HepG2 (cell line): ENCODE measurements around the gene CREBBP. TPM values are rescaled to one million over a fixed set of nuclear protein-coding genes. Genes with fewer than 3 reads are reported as not detected.

Source experiments
- ATAC-seq: fragments of 200-7000 bp; cut with Tn5 transposase; 3 replicates; pipeline ENCODE4 v1.9.1; 2020; ENCODE audit warnings: mild to moderate bottlenecking, moderate library complexity
- BruUV-seq: library from RNA; stranded (reverse); fragments of 400-500 nt; replicated peaks from 2 replicates; lab custom pipeline; 2021; lab: Mats Ljungman, UMichigan
- CTCF ChIA-PET: fragments of 300-600 bp; formaldehyde crosslinking; extraction: SDS; loops from one replicate; lab custom pipeline; 2021; ENCODE audit warnings: low total read pairs, inconsistent platforms, low intra/inter-chr PET ratio; lab: Yijun Ruan, JAX
- POLR2A ChIA-PET: fragments of 350-600 bp; sonication (Branson Sonifier 250); formaldehyde crosslinking; loops from one replicate; lab custom pipeline; 2020; ENCODE audit warnings: antibody characterized with exemption, inconsistent platforms; lab: Yijun Ruan, JAX
- DNase-seq: peaks from one replicate; pipeline ENCODE4 v3.0.0-alpha.2; 2015; ENCODE audit warnings: low spot score
- FAIRE-seq: peaks from 3 replicates; lab custom pipeline; 2011; peaks lifted over from hg19 to GRCh38; lab: Jason Lieb, UNC
- H2AFZ ChIP-seq: one replicate; pipeline ENCODE4 v1.6.1; 2011; ENCODE audit warnings: low read length, inconsistent platforms
- H3K27ac ChIP-seq: fragments of 300-600 bp; 3 replicates; pipeline ENCODE4 v1.8.0; 2011; ENCODE audit warnings: mixed run types, mild to moderate bottlenecking, mixed read lengths, low read length, inconsistent platforms; ENCODE audit not compliant: insufficient read depth; ENCODE audit errors: extremely low read length
- H3K27me3 ChIP-seq, 2 experiments: fragments of 200-600 bp in 1 of 2; 2 replicates in 1 of 2; 3 replicates in 1 of 2; pipeline versions ENCODE4 v1.6.0 to v1.8.0; 2011; ENCODE audit warnings: low read length in 2 of 2, mild to moderate bottlenecking in 2 of 2, moderate library complexity in 2 of 2, inconsistent platforms in 1 of 2; ENCODE audit not compliant: insufficient read depth in 2 of 2, control insufficient read depth in 1 of 2
- H3K36me3 ChIP-seq, 2 experiments: fragments of 200-600 bp in 1 of 2; replicated peaks in 1 of 2; 2 replicates in 1 of 2; 3 replicates in 1 of 2; pipeline versions ENCODE4 v1.5.1 to v1.8.0; 2011; ENCODE audit warnings: low read length in 2 of 2, inconsistent platforms in 1 of 2; ENCODE audit not compliant: insufficient read depth in 2 of 2, control insufficient read depth in 1 of 2
- H3K4me1 ChIP-seq: 2 replicates; pipeline ENCODE4 v1.5.1; 2012; ENCODE audit warnings: low read length, inconsistent platforms; ENCODE audit not compliant: insufficient read depth
- H3K4me2 ChIP-seq: 2 replicates; pipeline ENCODE4 v1.6.0; 2011; ENCODE audit warnings: low read depth, low read length, inconsistent platforms
- H3K4me3 ChIP-seq, 3 experiments: fragments of 200-600 bp in 1 of 3; sonication (generic), shearing (Covaris generic) in 1 of 3; replicated peaks in 1 of 3; 2 replicates each; pipeline ENCODE4 v1.5.1; 2011 to 2016; ENCODE audit warnings: low read length in 3 of 3, inconsistent platforms in 2 of 3, low read depth in 2 of 3, mild to moderate bottlenecking in 2 of 3, control low read depth in 1 of 3, mixed read lengths in 1 of 3; ENCODE audit not compliant: insufficient read depth in 1 of 3
- H3K79me2 ChIP-seq: one replicate; pipeline ENCODE4 v1.6.1; 2011; ENCODE audit warnings: low read length, inconsistent platforms; ENCODE audit not compliant: insufficient read depth
- H3K9ac ChIP-seq: 2 replicates; pipeline ENCODE4 v1.6.0; 2011; ENCODE audit warnings: mild to moderate bottlenecking, low read depth, low read length, inconsistent platforms; ENCODE audit not compliant: insufficient read depth
- H3K9me3 ChIP-seq: 2 replicates; pipeline ENCODE4 v1.5.1; 2012; ENCODE audit warnings: mild to moderate bottlenecking, low read length
- H4K20me1 ChIP-seq: 2 replicates; pipeline ENCODE4 v1.6.0; 2011; ENCODE audit warnings: inconsistent platforms, mild to moderate bottlenecking, low read length, moderate library complexity; ENCODE audit not compliant: insufficient read depth
- ATF7 ChIP-seq, 2 experiments: fragments of 450-650 bp in 1 of 2; sonication (generic) in 1 of 2; formaldehyde crosslinking in 1 of 2; IDR thresholded peaks; 2 replicates each; pipeline versions ENCODE4 v1.4.0 to v1.6.1; 2016 to 2020; ENCODE audit warnings: antibody characterized with exemption in 1 of 2, mild to moderate bottlenecking in 1 of 2, missing genetic modification reagents in 1 of 2
- CEBPB ChIP-seq: IDR thresholded peaks from 2 replicates; pipeline ENCODE4 v1.6.1; 2011; ENCODE audit warnings: low read depth, low read length, improper control_type of control experiment, borderline replicate concordance
- ETV5 ChIP-seq: IDR thresholded peaks from 2 replicates; pipeline ENCODE4 v1.6.1; 2018; ENCODE audit warnings: missing biosample characterization, missing genetic modification reagents, inconsistent platforms, borderline replicate concordance
- HNF1B ChIP-seq: sonication (generic); formaldehyde crosslinking; IDR thresholded peaks from 2 replicates; pipeline ENCODE4 v1.5.1; 2020; ENCODE audit warnings: mild to moderate bottlenecking, moderate library complexity, missing genetic modification reagents
- JUND ChIP-seq: sonication (generic); formaldehyde crosslinking; IDR thresholded peaks from 2 replicates; pipeline ENCODE4 v1.8.0; 2022; ENCODE audit warnings: mild to moderate bottlenecking, missing genetic modification reagents
- SALL1 ChIP-seq: sonication (generic); formaldehyde crosslinking; IDR thresholded peaks from 2 replicates; pipeline ENCODE4 v1.8.0; 2022; ENCODE audit warnings: mild to moderate bottlenecking, missing genetic modification reagents
- WGBS: methylation state at CpG from one replicate; pipeline ENCODE4 v1.1.6; 2017; ENCODE audit warnings: low lambda C conversion rate; 5-methylcytosine and 5-hydroxymethylcytosine counted together
- in situ Hi-C: cut with HindIII; loops from 2 replicates; pipeline ENCODE4 v1.10.0; 2017; ENCODE audit warnings: low pct_unique_long_range_greater_than_20kb; ENCODE audit not compliant: extremely low pct_ligation_motif_present
- intact Hi-C: fragments of 100-400 bp; cut with micrococcal nuclease; formaldehyde crosslinking; loops from one replicate; pipeline ENCODE4 v1.10.0; 2022; ENCODE audit not compliant: unreplicated experiment
- polyA plus RNA-seq, 8 experiments: library from polyadenylated mRNA; depleted of rRNA in 3 of 8; stranded (reverse) in 7 of 8; unstranded in 1 of 8; fragments of >200 nt; fragmentation: Illumina TruSeq in 4 of 8; extraction: Trizol in 4 of 8; gene quantifications; 2 replicates each; pipeline versions ENCODE4 v1.2.1 to v1.2.3, GENCODE V29; 2011 to 2016; ENCODE audit warnings: low read depth in 4 of 8, missing spikeins in 1 of 8, mixed read lengths in 1 of 8; ENCODE audit not compliant: insufficient read depth in 1 of 8
- total RNA-seq, 5 experiments: library from RNA; depleted of rRNA; stranded (reverse); fragments of >200 nt; fragmentation: Illumina TruSeq; extraction: Trizol; gene quantifications; 2 replicates each; pipeline ENCODE4 v1.2.3, GENCODE V29; 2016; ENCODE audit warnings: low read depth in 1 of 5
- TF ChIP-seq, protein P1 (sequence below): sonication (generic); formaldehyde crosslinking; IDR thresholded peaks from 2 replicates; pipeline ENCODE4 v1.9.0; 2022; ENCODE audit warnings: low read depth, missing genetic modification reagents

CREBBP gene
- total and polyA plus RNA-seq, 2 of the 13 experiments (the other 11 are each of a cell fraction or from before 2014, with no cell fraction given) = 5.3 to 10.4 TPM

- ATAC-seq (no peak), FAIRE-seq (no peak), DNase-seq (no peak)
- no TSS peak for BruUV-seq
- ChIA-PET CTCF (no interaction called here), POLR2A (no interaction called here)
- H3K9ac ChIP-seq = no peak overlapping the region
- H3K27me3 ChIP-seq = peaks cover 3 to 13% of the 10 kb centered on the region in 2 experiments; a peak in 3 of 5 replicates
- H4K20me1 ChIP-seq = no peaks in the 10 kb centered on the region
- intact Hi-C loops = no loop called here
- H3K27ac ChIP-seq = no peak overlapping the region
- H3K4me1 ChIP-seq = peaks cover 7% of the 10 kb centered on the region; the same call in 1 of the 2 replicates
- no peak overlapping the region for H3K4me2 ChIP-seq
- H3K36me3 ChIP-seq = no peaks in the 10 kb centered on the region
- no peak overlapping the region for H2AFZ ChIP-seq
- no peaks in the 10 kb centered on the region for H3K9me3 ChIP-seq
- H3K4me3 ChIP-seq = no peak overlapping the region
- H3K79me2 ChIP-seq = no peaks in the 10 kb centered on the region
- TF ChIP-seq SALL1 = no peak
- no peak for TF ChIP-seq HNF1B (CRISPR knock-in tag)
- no peak for TF ChIP-seq ETV5
- TF ChIP-seq JUND = no peak
- peak; percentile 53; the same call in 1 of the 2 replicates for TF ChIP-seq CEBPB
- TF ChIP-seq, protein P1, sequence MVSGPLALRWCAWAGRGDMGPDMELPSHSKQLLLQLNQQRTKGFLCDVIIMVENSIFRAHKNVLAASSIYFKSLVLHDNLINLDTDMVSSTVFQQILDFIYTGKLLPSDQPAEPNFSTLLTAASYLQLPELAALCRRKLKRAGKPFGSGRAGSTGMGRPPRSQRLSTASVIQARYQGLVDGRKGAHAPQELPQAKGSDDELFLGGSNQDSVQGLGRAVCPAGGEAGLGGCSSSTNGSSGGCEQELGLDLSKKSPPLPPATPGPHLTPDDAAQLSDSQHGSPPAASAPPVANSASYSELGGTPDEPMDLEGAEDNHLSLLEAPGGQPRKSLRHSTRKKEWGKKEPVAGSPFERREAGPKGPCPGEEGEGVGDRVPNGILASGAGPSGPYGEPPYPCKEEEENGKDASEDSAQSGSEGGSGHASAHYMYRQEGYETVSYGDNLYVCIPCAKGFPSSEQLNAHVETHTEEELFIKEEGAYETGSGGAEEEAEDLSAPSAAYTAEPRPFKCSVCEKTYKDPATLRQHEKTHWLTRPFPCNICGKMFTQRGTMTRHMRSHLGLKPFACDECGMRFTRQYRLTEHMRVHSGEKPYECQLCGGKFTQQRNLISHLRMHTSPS (CRISPR knock-in tag) = no peak
- peak; percentile 51 for TF ChIP-seq ATF7 (IDR thresholded peaks at IDR 0.05)
- TF ChIP-seq ATF7 (CRISPR knock-in tag; IDR thresholded peaks at IDR 0.05) = no peak
- WGBS = 36% methylated on average over 6 of the region's 6 CpGs
- in situ Hi-C loops = no loop called here
These were observed 32.4 kb upstream of the CREBBP start for GRCh38 chr16:3912897-3913296.
